Psoas muscle (tissue), 8 donors: ENCODE results near the gene DPP10. TPM values are rescaled to one million over a fixed set of nuclear protein-coding genes. Genes with fewer than 3 reads are reported as not detected.

Source experiments
- ATAC-seq, 4 donors: fragments of 200-7000 bp; cut with Tn5 transposase; one replicate each; pipeline ENCODE4 v1.9.1; 2020; ENCODE audit warnings: moderate library complexity in 3 of 4, mild to moderate bottlenecking in 2 of 4
- DNase-seq, 2 donors: peaks; one replicate each; pipeline ENCODE4 v3.0.0-alpha.2; 2020
- H3K27ac ChIP-seq: fragments of 200-600 bp; one replicate; pipeline ENCODE4 v1.8.0; 2022
- H3K27me3 ChIP-seq, 3 donors: fragments of 200-600 bp in 1 of 3; one replicate each; pipeline versions ENCODE4 v1.6.1 to v1.8.0; 2013 to 2022; ENCODE audit warnings: low read length in 2 of 3, mild to moderate bottlenecking in 2 of 3, moderate library complexity in 1 of 3; ENCODE audit not compliant: insufficient read depth in 3 of 3
- H3K36me3 ChIP-seq, 2 donors: fragments of 200-600 bp in 1 of 2; one replicate each; pipeline versions ENCODE4 v1.6.1 to v1.8.0; 2013 to 2022; ENCODE audit warnings: low read depth in 1 of 2, mild to moderate bottlenecking in 1 of 2, moderate library complexity in 1 of 2; ENCODE audit not compliant: insufficient read depth in 1 of 2
- H3K4me1 ChIP-seq: fragments of 200-600 bp; one replicate; pipeline ENCODE4 v1.8.0; 2022
- H3K4me3 ChIP-seq: fragments of 200-600 bp; one replicate; pipeline ENCODE4 v1.8.0; 2022; ENCODE audit warnings: mild to moderate bottlenecking
- H3K9me3 ChIP-seq: fragments of 200-600 bp; one replicate; pipeline ENCODE4 v1.8.0; 2022
- CTCF ChIP-seq: fragments of 200-600 bp; IDR thresholded peaks from one replicate; pipeline ENCODE4 v1.8.0; 2022; ENCODE audit warnings: antibody characterized with exemption
- WGBS, 3 donors: extraction: QIAGEN DNeasy Blood & Tissue Kit; methylation state at CpG; one replicate each; pipeline versions ENCODE4 v1.1.6 to v1.1.7; 2013; 5-methylcytosine and 5-hydroxymethylcytosine counted together
- intact Hi-C, 2 donors: fragments of 100-400 bp; cut with DNase I; formaldehyde crosslinking; loops; one replicate each; pipeline versions ENCODE4 v1.11.0 to v1.14.2; 2022
- polyA plus RNA-seq, 3 donors: library from polyadenylated mRNA; stranded (reverse); fragments of 200-250 nt; gene quantifications; one replicate each; pipeline ENCODE4 v1.2.3, GENCODE V29; 2013
- total RNA-seq, 4 donors: library from RNA; stranded (reverse); fragmentation: NEBNext Ultra II Directional in 2 of 4; extraction: Animal tissue kit (Norgen Biotek cat#: 25700) in 2 of 4; gene quantifications; one replicate each; pipeline versions ENCODE4 v1.2.1 to v1.2.4, GENCODE V29; 2021 to 2023
- donor health status: healthy with polysubstance abuse.
- donor health status: DM: no; HTN: no; CAD: no; lungs with moderate emphysema.
- donor health status: Bipolar disorder and iron deficiency.
- donor health status: healthy.
- donor health status: DM: yes; HTN: yes; CAD: no.
- donor health status: DM: no; HTN: no; CAD: no.
- donor health status: DM: no; HTN: no; CAD: no.
- donor health status: DM: yes; HTN: yes; CAD: no.

DPP10 gene
- total and polyA plus RNA-seq, 7 donors = 0.01 to 0.11 TPM; not detected in 5

DNA sequence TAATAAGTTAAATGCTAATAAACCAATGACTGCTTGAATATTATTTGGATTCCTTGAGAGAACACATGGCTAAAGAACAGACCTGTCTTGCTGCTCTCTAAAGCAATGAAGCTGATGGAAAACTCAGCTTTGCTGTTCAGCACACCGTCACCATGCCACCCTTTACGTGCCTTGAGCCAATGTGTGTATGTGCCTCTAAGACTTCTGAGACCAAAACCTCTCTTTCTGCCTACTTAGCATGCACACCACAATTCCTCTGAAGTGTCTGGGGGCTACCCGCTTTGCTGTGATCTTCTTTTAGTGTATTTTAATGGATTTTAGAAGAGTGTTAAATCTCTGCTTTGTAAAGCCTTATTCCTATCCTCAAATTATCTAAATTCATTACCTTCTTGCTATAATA lies 345.0 kb downstream of the DPP10 start:
- Histone ChIP-seq H3K4me3 (no peak overlapping the region), H3K9me3 (no peaks in the 10 kb centered on the region), H3K27me3 (no peaks in the 10 kb centered on the region), H3K27ac (no peak overlapping the region), H3K36me3 (no peaks in the 10 kb centered on the region), H3K4me1 (no peaks in the 10 kb centered on the region)
- 49 to 56% (median 50%) methylated on average over 3 of the region's 3 CpGs for WGBS, 3 donors
- ATAC-seq = no peak
- TF ChIP-seq CTCF = no peak
- DNase-seq = no peak
- intact Hi-C loops = no loop called here

DNA sequence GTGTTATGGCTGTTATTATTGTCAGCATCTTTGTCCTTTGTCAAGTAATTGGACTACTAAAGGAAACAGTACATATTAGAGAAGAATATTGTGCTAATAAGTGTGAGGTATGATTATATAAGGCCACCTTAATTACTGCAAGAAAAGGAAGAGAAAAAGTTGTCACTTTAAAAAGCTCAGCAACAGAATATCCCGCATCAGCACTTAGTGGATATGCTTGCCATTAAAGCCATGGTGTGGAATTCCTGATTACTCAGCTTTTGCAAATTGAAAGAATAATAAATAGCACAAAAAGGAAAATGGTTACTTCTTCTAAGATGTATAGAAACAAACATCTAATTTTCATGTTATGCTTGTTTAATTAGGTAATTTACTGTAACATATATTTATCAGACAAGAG lies 347.5 kb downstream of the DPP10 start:
- DNase-seq (no peak), ATAC-seq (no peak)
- Histone ChIP-seq H3K27ac (no peak overlapping the region), H3K9me3 (no peaks in the 10 kb centered on the region), H3K27me3 (no peaks in the 10 kb centered on the region), H3K36me3 (no peaks in the 10 kb centered on the region), H3K4me3 (no peak overlapping the region), H3K4me1 (no peaks in the 10 kb centered on the region)
- TF ChIP-seq CTCF = no peak
- intact Hi-C loops = no loop called here
- 64 to 76% (median 71%) methylated on average over 1 of the region's 1 CpG for WGBS, 3 donors

DNA sequence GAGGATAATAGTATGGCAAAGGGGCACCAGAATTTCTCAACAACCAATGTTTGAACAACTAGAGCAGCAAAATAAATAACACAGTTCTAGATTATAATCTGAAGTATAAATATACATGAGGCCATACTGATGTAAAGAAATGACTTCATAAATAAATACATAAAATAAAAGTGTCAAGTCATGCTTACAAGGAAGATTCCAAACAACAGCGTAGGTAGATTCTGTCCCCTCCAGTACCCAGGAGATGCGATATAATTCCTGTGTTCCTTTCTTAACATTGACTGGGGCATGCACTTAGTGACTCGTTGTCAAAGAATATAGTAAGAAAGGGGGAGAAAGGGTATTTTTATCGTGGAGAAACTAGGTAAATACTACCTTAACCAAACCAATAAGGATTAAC lies 355.1 kb downstream of the DPP10 start:
- 76 to 84% (median 81%) methylated on average over 4 of the region's 4 CpGs for WGBS, 3 donors
- intact Hi-C loops = no loop called here

GRCh38 chr2:114797942-114798341 lies 355.5 kb downstream of the DPP10 start:
- Histone ChIP-seq H3K9me3 (no peaks in the 10 kb centered on the region), H3K4me1 (no peaks in the 10 kb centered on the region), H3K4me3 (no peak overlapping the region), H3K36me3 (no peaks in the 10 kb centered on the region), H3K27me3 (no peaks in the 10 kb centered on the region), H3K27ac (no peak overlapping the region)
- intact Hi-C loops = no loop called here
- ATAC-seq (no peak), DNase-seq (no peak)
- TF ChIP-seq CTCF = no peak
- WGBS, 3 donors = 51 to 59% (median 57%) methylated on average over 2 of the region's 2 CpGs

More for the DNA sequence above, 355.1 kb downstream of the DPP10 start:
- DNase-seq = no peak
- Histone ChIP-seq H3K4me3 (no peak overlapping the region), H3K36me3 (no peaks in the 10 kb centered on the region), H3K4me1 (no peaks in the 10 kb centered on the region), H3K9me3 (no peaks in the 10 kb centered on the region), H3K27ac (no peak overlapping the region), H3K27me3 (no peaks in the 10 kb centered on the region)
- ATAC-seq = no peak
- TF ChIP-seq CTCF = no peak

GRCh38 chr2:114800371-114800770 lies 357.9 kb downstream of the DPP10 start:
- no peaks in the 10 kb centered on the region for H3K9me3 ChIP-seq
- DNase-seq (no peak), ATAC-seq (no peak)
- H3K4me1 ChIP-seq = no peaks in the 10 kb centered on the region
- H3K4me3 ChIP-seq = no peak overlapping the region
- TF ChIP-seq CTCF = no peak
- intact Hi-C loops = no loop called here
- no peaks in the 10 kb centered on the region for H3K36me3 ChIP-seq
- 58 to 76% (median 73%) methylated on average over 2 of the region's 2 CpGs for WGBS, 3 donors
- H3K27me3 ChIP-seq = no peaks in the 10 kb centered on the region
- H3K27ac ChIP-seq = no peak overlapping the region
